Ectodermal cell (in vitro differentiated cells): ENCODE data around the gene CMPK2.

ENCODE experiments used
- H3K27ac ChIP-seq: 2 replicates; pipeline ENCODE4 v1.7.0; 2013; ENCODE audit warnings: mild to moderate bottlenecking, low read depth, low read length; ENCODE audit not compliant: insufficient read depth, poor library complexity, severe bottlenecking
- H3K27me3 ChIP-seq: 2 replicates; pipeline ENCODE4 v1.7.0; 2013; ENCODE audit warnings: mild to moderate bottlenecking, low read length; ENCODE audit not compliant: insufficient read depth, control insufficient read depth, poor library complexity, severe bottlenecking
- H3K36me3 ChIP-seq: one replicate; pipeline ENCODE4 v1.7.0; 2013; ENCODE audit warnings: low read length; ENCODE audit not compliant: control insufficient read depth, insufficient read depth
- H3K4me1 ChIP-seq: one replicate; pipeline ENCODE4 v1.7.0; 2013; ENCODE audit warnings: low read length; ENCODE audit not compliant: control insufficient read depth, insufficient read depth
- H3K4me3 ChIP-seq: 2 replicates; pipeline ENCODE4 v1.7.0; 2013; ENCODE audit warnings: low read depth, low read length, control low read depth; ENCODE audit not compliant: insufficient read depth
- H3K9me3 ChIP-seq: 2 replicates; pipeline ENCODE4 v1.7.0; 2013; ENCODE audit warnings: mild to moderate bottlenecking, low read length, moderate library complexity; ENCODE audit not compliant: control insufficient read depth
- WGBS, 2 experiments: methylation state at CpG; one replicate each; pipeline ENCODE4 v1.1.7; 2013; ENCODE audit warnings: missing lambda C conversion rate in 2 of 2; 5-methylcytosine and 5-hydroxymethylcytosine counted together

Gene CMPK2

GRCh38 chr2:6827566-6828298, 38.0 kb downstream of the CMPK2 start:
- Histone ChIP-seq H3K27me3 (no peaks in the 10 kb centered on the region), H3K9me3 (peaks cover 2% of the 10 kb centered on the region), H3K36me3 (no peaks in the 10 kb centered on the region), H3K4me1 (no peaks in the 10 kb centered on the region), H3K4me3 (no peak overlapping the region), H3K27ac (no peak overlapping the region)
- 89 to 91% methylated on average over 3 to 5 of the region's 5 CpGs for WGBS, 2 experiments

- Histone ChIP-seq H3K4me3 (no peak overlapping the region), H3K36me3 (no peaks in the 10 kb centered on the region), H3K27ac (no peak overlapping the region), H3K27me3 (no peaks in the 10 kb centered on the region), H3K9me3 (peaks cover under 1% of the 10 kb centered on the region), H3K4me1 (no peaks in the 10 kb centered on the region)
- 55 to 60% methylated on average over 4 of the region's 4 CpGs for WGBS, 2 experiments
Measured at GRCh38 chr2:6826081-6826913, 39.4 kb downstream of the CMPK2 start.

GRCh38 chr2:6824962-6825361, 40.7 kb downstream of the CMPK2 start:
- WGBS, 2 experiments: 91 to 92% methylated on average over 3 of the region's 3 CpGs
- Histone ChIP-seq H3K27ac (no peak overlapping the region), H3K9me3 (no peaks in the 10 kb centered on the region), H3K27me3 (no peaks in the 10 kb centered on the region), H3K36me3 (no peaks in the 10 kb centered on the region), H3K4me3 (no peak overlapping the region), H3K4me1 (no peaks in the 10 kb centered on the region)

- H3K27me3 ChIP-seq: no peaks in the 10 kb centered on the region
- H3K27ac ChIP-seq: no peak overlapping the region
- H3K36me3 ChIP-seq: no peaks in the 10 kb centered on the region
- H3K4me1 ChIP-seq: no peaks in the 10 kb centered on the region
- no peaks in the 10 kb centered on the region for H3K9me3 ChIP-seq
- 79 to 82% methylated on average over 5 of the region's 5 CpGs for WGBS, 2 experiments
- H3K4me3 ChIP-seq: no peak overlapping the region
Measured at GRCh38 chr2:6823111-6823510, 42.6 kb downstream of the CMPK2 start.

- 81 to 93% methylated on average over 2 of the region's 3 CpGs for WGBS, 2 experiments
Measured at GRCh38 chr2:6822406-6822805, 43.3 kb downstream of the CMPK2 start.

DNA sequence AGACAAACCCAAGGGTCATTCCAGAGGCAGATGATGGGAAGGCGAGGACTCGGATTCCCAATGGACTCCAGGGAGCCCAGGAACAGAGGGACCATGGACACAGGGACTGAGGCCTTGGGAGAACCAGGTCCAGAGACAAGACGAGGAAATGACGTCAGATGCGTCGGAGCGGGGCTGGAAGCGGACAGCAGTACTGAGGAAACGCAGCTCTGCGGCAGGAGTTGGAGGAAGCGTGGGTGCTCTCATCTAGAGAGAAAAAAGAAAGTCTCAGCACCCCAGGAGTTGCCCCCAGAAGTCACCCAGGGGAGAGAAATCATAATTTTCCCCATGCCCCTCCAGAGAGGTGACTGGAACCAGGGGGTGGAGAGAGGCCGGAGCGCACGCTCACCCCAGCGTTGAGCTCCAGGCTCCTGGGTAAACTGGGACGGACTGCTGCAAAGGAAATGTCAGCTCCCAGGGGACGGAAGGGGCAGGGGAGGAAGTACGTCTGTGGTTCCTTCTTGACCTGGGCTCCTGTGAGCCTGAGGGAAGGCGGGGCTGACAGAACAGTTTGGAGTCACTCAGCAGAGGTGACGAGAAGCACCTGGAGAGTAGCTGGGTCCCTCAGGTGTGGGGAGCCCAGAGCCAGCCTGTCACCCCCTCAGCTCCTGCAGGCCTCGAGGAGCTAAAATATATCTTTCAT, 44.7 kb downstream of the CMPK2 start:
- Histone ChIP-seq H3K4me1 (no peaks in the 10 kb centered on the region), H3K27me3 (no peaks in the 10 kb centered on the region), H3K4me3 (no peak overlapping the region), H3K27ac (no peak overlapping the region), H3K36me3 (no peaks in the 10 kb centered on the region), H3K9me3 (no peaks in the 10 kb centered on the region)
- WGBS, 2 experiments: 95 to 96% methylated on average over 21 of the region's 21 CpGs

More at GRCh38 chr2:6822406-6822805, 43.3 kb downstream of the CMPK2 start:
- H3K9me3 ChIP-seq: no peaks in the 10 kb centered on the region
- H3K4me1 ChIP-seq: no peaks in the 10 kb centered on the region
- H3K27me3 ChIP-seq: no peaks in the 10 kb centered on the region
- no peak overlapping the region for H3K27ac ChIP-seq
- no peaks in the 10 kb centered on the region for H3K36me3 ChIP-seq
- no peak overlapping the region for H3K4me3 ChIP-seq

GRCh38 chr2:6820236-6820635, 45.5 kb downstream of the CMPK2 start:
- no peak overlapping the region for H3K27ac ChIP-seq
- no peaks in the 10 kb centered on the region for H3K4me1 ChIP-seq
- no peaks in the 10 kb centered on the region for H3K9me3 ChIP-seq
- H3K36me3 ChIP-seq: no peaks in the 10 kb centered on the region
- H3K27me3 ChIP-seq: no peaks in the 10 kb centered on the region
- H3K4me3 ChIP-seq: no peak overlapping the region
- WGBS, 2 experiments: 73 to 74% methylated on average over 5 of the region's 5 CpGs

- Histone ChIP-seq H3K27me3 (no peaks in the 10 kb centered on the region), H3K4me3 (no peak overlapping the region), H3K36me3 (no peaks in the 10 kb centered on the region), H3K4me1 (no peaks in the 10 kb centered on the region), H3K9me3 (no peaks in the 10 kb centered on the region), H3K27ac (no peak overlapping the region)
- 96 to 100% methylated on average over 3 of the region's 3 CpGs for WGBS, 2 experiments
Measured at GRCh38 chr2:6819668-6820067, 46.0 kb downstream of the CMPK2 start.

- peaks cover 2% of the 10 kb centered on the region for H3K4me1 ChIP-seq
- no peaks in the 10 kb centered on the region for H3K27me3 ChIP-seq
- no peaks in the 10 kb centered on the region for H3K9me3 ChIP-seq
- no peak overlapping the region for H3K27ac ChIP-seq
- H3K4me3 ChIP-seq: no peak overlapping the region
- WGBS, 2 experiments: 92 to 94% methylated on average over 4 to 5 of the region's 5 CpGs
- no peaks in the 10 kb centered on the region for H3K36me3 ChIP-seq
Measured at GRCh38 chr2:6818012-6818411, 47.7 kb downstream of the CMPK2 start.

DNA sequence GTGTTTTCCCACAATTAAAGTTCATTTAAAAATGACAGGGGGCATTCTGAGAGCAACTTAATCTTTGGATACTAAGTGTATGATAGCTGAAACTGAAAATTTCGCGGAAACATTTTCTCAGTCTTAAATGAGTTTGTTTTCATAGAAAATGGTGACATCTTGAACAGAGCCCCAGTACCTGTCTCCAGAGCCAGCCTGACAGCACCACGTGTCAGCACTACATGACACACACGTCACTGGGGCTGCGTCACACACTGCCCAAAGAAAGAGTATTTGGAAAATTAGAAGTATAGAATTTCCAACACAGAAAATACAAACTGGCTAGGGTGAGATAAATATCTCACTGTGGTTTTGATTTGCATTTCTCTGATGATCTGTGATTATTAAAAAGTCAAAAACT, 50.8 kb downstream of the CMPK2 start:
- WGBS, 2 experiments: 88 to 90% methylated on average over 5 of the region's 5 CpGs
- no peaks in the 10 kb centered on the region for H3K9me3 ChIP-seq
- peaks cover 5% of the 10 kb centered on the region for H3K4me1 ChIP-seq
- no peak overlapping the region for H3K4me3 ChIP-seq
- H3K27ac ChIP-seq: no peak overlapping the region
- no peaks in the 10 kb centered on the region for H3K36me3 ChIP-seq
- H3K27me3 ChIP-seq: peaks cover 15% of the 10 kb centered on the region
